ENCODE data around the gene SEC31B. TPM values are rescaled to one million over a fixed set of nuclear protein-coding genes. Genes with fewer than 3 reads are reported as not detected.

Gene SEC31B
- total and polyA plus RNA-seq, 2 of the 8 experiments (the other 6 are each of a cell fraction or from before 2014, with no cell fraction given) = 4.1 to 5.3 TPM

- no peaks in the 10 kb centered on the region for H3K79me1 ChIP-seq (ENCODE audit: low read depth, low read length)
- peaks cover 8% of the 10 kb centered on the region for H3K23me2 ChIP-seq (ENCODE audit: low read depth, low read length)
- H2AK5ac ChIP-seq (ENCODE audit: low read depth, low read length) = no peak overlapping the region
- no peak overlapping the region for H3K4ac ChIP-seq (replicated peaks; ENCODE audit: insufficient read length, low read depth, low read length)
- DNase-seq (ENCODE audit: low read depth in 1 of 2, low spot score in 2 of 2) (no peak), FAIRE-seq (no peak)
- no peak overlapping the region for H3K56ac ChIP-seq (replicated peaks; ENCODE audit: insufficient read length, low read depth, low read length)
- CTCF ChIA-PET (ENCODE audit: partially characterized antibody) = interaction anchor here (1.2 to 13.4 kb wide), 8 partner anchors 6 to 171 kb away, joined by 3 to 190 read pairs (median 55); partner anchors contain the start of genes HIF1AN and SCD
- no peak overlapping the region for H3K23ac ChIP-seq (ENCODE audit: insufficient read length)
- H3K36me3 ChIP-seq (ENCODE audit: control insufficient read depth in 2 of 4, insufficient read depth in 4 of 4, low read length in 3 of 4) = no peaks in the 10 kb centered on the region
- peaks cover 2 to 22% (median 14%) of the 10 kb centered on the region in 4 experiments; a peak in 6 of 7 replicates for H3K27me3 ChIP-seq (replicated peaks in 1 of 4; ENCODE audit: control insufficient read depth in 3 of 4, extremely low read depth in 1 of 4, insufficient read depth in 3 of 4, low read length in 3 of 4)
- H2AFZ ChIP-seq (ENCODE audit: low read length) = no peak overlapping the region
- H4K20me1 ChIP-seq (replicated peaks in 1 of 2; ENCODE audit: control insufficient read depth in 1 of 2, insufficient read depth in 2 of 2, low read length in 2 of 2) = peaks cover 0 to 2% of the 10 kb centered on the region in 2 experiments
- no peak overlapping the region for H4K91ac ChIP-seq (replicated peaks; ENCODE audit: insufficient read length, low read length)
- no peak overlapping the region for H3K14ac ChIP-seq (ENCODE audit: insufficient read length)
- no peak overlapping the region for H3K4me3 ChIP-seq (ENCODE audit: extremely low read depth in 1 of 4, insufficient read depth in 2 of 4, low read depth in 3 of 4, low read length in 4 of 4)
- no peak overlapping the region for H3K18ac ChIP-seq (ENCODE audit: extremely low read depth, low read length)
- H4K8ac ChIP-seq (ENCODE audit: extremely low read depth, insufficient read depth, low read length) = no peak overlapping the region
- H3K27ac ChIP-seq (ENCODE audit: low read depth, low read length) = no peak overlapping the region
- no peak overlapping the region for H2BK20ac ChIP-seq (ENCODE audit: low read length)
- H3K9ac ChIP-seq (replicated peaks in 1 of 4; ENCODE audit: extremely low read depth in 1 of 4, low read depth in 3 of 4, low read length in 3 of 4) = no peak overlapping the region
- H3K4me2 ChIP-seq (ENCODE audit: insufficient read depth in 1 of 2, low read depth in 2 of 2, low read length in 2 of 2) = no peak overlapping the region
- 90% methylated on average over 3 of the region's 3 CpGs; no CpG with 5 or more reads in 1 of the 2 experiments for WGBS, 2 experiments (ENCODE audit: extremely low coverage in 1 of 2, insufficient coverage in 1 of 2, insufficient read length in 1 of 2, insufficient replicate concordance in 2 of 2, low coverage in 1 of 2, low lambda C conversion rate in 2 of 2, missing lambda C conversion rate in 1 of 2)
- H2BK15ac ChIP-seq (ENCODE audit: low read length) = no peak overlapping the region
- H3K79me2 ChIP-seq (ENCODE audit: control insufficient read depth in 1 of 2, insufficient read depth in 2 of 2, low read length in 2 of 2) = no peaks in the 10 kb centered on the region
- no peak overlapping the region for H4K5ac ChIP-seq (ENCODE audit: insufficient read length, low read depth, low read length)
- POLR2A ChIA-PET (ENCODE audit: partially characterized antibody) = no interaction called here
- H2BK12ac ChIP-seq (ENCODE audit: low read depth, low read length) = no peak overlapping the region
- no peak overlapping the region for H2BK120ac ChIP-seq (replicated peaks; ENCODE audit: low read depth, low read length)
- peaks cover 0 to 3% (median under 1%) of the 10 kb centered on the region in 4 experiments; a peak in 2 of 7 replicates for H3K4me1 ChIP-seq (replicated peaks in 1 of 4; ENCODE audit: control insufficient read depth in 3 of 4, insufficient read depth in 4 of 4, low read length in 3 of 4)
- no peak overlapping the region for H2BK5ac ChIP-seq (ENCODE audit: low read depth, low read length)
- no peaks in the 10 kb centered on the region for H3K9me3 ChIP-seq (ENCODE audit: insufficient read depth in 2 of 2, low read depth in 1 of 2, low read length in 1 of 2)
- no peak for TF ChIP-seq SP2 (IDR thresholded peaks at IDR 0.05; ENCODE audit: low read length)
- TF ChIP-seq GTF2F1 (IDR thresholded peaks at IDR 0.05; ENCODE audit: borderline replicate concordance, low read depth, low read length) = no peak
- no peak for TF ChIP-seq SIRT6 (IDR thresholded peaks at IDR 0.05; ENCODE audit: low read length)
- TF ChIP-seq HDAC6 (IDR thresholded peaks at IDR 0.05; ENCODE audit: low read depth, low read length) = no peak
- no peak for TF ChIP-seq ZNF274 (IDR thresholded peaks at IDR 0.05; ENCODE audit: borderline replicate concordance, extremely low read depth, low read length)
- TF ChIP-seq TCF12 (IDR thresholded peaks at IDR 0.05; ENCODE audit: low read depth, low read length) = no peak
- no peak for TF ChIP-seq BACH1 (IDR thresholded peaks at IDR 0.05; ENCODE audit: low read length)
- no peak for TF ChIP-seq KDM4A (IDR thresholded peaks at IDR 0.05; ENCODE audit: low read depth, low read length, severe bottlenecking)
- no peak for TF ChIP-seq SAP30 (IDR thresholded peaks at IDR 0.05; ENCODE audit: insufficient read depth, insufficient replicate concordance, low read length)
- TF ChIP-seq CHD1 (IDR thresholded peaks at IDR 0.05; ENCODE audit: low read depth, low read length) = no peak
- TF ChIP-seq SP4 (IDR thresholded peaks at IDR 0.05; ENCODE audit: low read length) = no peak
- TF ChIP-seq TAF1 (IDR thresholded peaks at IDR 0.05; ENCODE audit: low read depth, low read length) = no peak
- no peak for TF ChIP-seq CEBPB (IDR thresholded peaks at IDR 0.05; ENCODE audit: low read depth, low read length)
Measured at GRCh38 chr10:100515612-100516011, 4.0 kb downstream of the SEC31B start.

Data from H1 (cell line).